Ovary (tissue), 9 donors: ENCODE measurements around the gene CTNND2. TPM values are rescaled to one million over a fixed set of nuclear protein-coding genes. Genes with fewer than 3 reads are reported as not detected.

Experiments used
- DNase-seq, 5 donors: peaks; one replicate each; pipeline ENCODE4 v3.0.0-alpha.2; 2019 to 2020
- H3K27ac ChIP-seq, 2 donors: fragments of 200-600 bp; one replicate each; pipeline versions ENCODE4 v1.5.1 to v1.8.0; 2019 to 2022
- H3K27me3 ChIP-seq: fragments of 200-600 bp; one replicate; pipeline ENCODE4 v1.8.0; 2022
- H3K36me3 ChIP-seq: fragments of 200-600 bp; sonication (generic); one replicate; pipeline ENCODE4 v1.5.1; 2019
- H3K4me1 ChIP-seq: one replicate; pipeline ENCODE4 v1.8.1; 2013; ENCODE audit warnings: mild to moderate bottlenecking, moderate library complexity; ENCODE audit not compliant: insufficient read depth
- H3K4me3 ChIP-seq: fragments of 200-600 bp; sonication (generic); one replicate; pipeline ENCODE4 v1.5.1; 2017
- H3K9me3 ChIP-seq, 2 donors: fragments of 200-600 bp in 1 of 2; sonication (generic) in 1 of 2; one replicate each; pipeline versions ENCODE4 v1.5.1 to v1.8.1; 2013 to 2019; ENCODE audit warnings: mild to moderate bottlenecking in 1 of 2, moderate library complexity in 1 of 2
- EP300 ChIP-seq: sonication (generic); formaldehyde crosslinking; IDR thresholded peaks from one replicate; pipeline ENCODE4 v1.6.1; 2017; ENCODE audit warnings: antibody characterized with exemption
- POLR2A ChIP-seq: fragments of 450-650 bp; IDR thresholded peaks from one replicate; pipeline ENCODE4 v1.6.1; 2017; ENCODE audit warnings: antibody characterized with exemption, mild to moderate bottlenecking, moderate library complexity
- WGBS, 3 donors: extraction: QIAGEN DNeasy Blood & Tissue Kit in 1 of 3; methylation state at CpG; one replicate each; pipeline versions ENCODE4 v1.1.5 to v1.1.7; 2013 to 2017; 5-methylcytosine and 5-hydroxymethylcytosine counted together
- intact Hi-C, 4 donors: fragments of 100-400 bp; cut with DNase I; formaldehyde crosslinking; loops; one replicate each; pipeline versions ENCODE4 v1.11.0 to v1.15.1; 2022 to 2023
- polyA plus RNA-seq, 2 donors: library from polyadenylated mRNA; stranded (reverse); fragments of 200-250 nt in 1 of 2; fragments of 350-450 nt in 1 of 2; fragmentation: Illumina TruSeq in 1 of 2; extraction: RNeasy Lipid Tissue Mini Kit (QIAGEN cat#74804) in 1 of 2; gene quantifications; one replicate each; pipeline ENCODE4 v1.2.3, GENCODE V29; 2013 to 2014
- total RNA-seq, 7 donors: library from RNA; depleted of rRNA in 2 of 7; stranded (reverse); fragments of >200 nt in 2 of 7; fragmentation: NEBNext Ultra II Directional in 3 of 7; extraction: Animal tissue kit (Norgen Biotek cat#: 25700) in 3 of 7; gene quantifications; one replicate each; pipeline versions ENCODE4 v1.1.0 to v1.2.4, GENCODE V29; 2016 to 2023
- TF ChIP-seq, protein P1 (sequence below), 3 donors: fragments of 450-650 bp in 2 of 3; fragments of 200-600 bp in 1 of 3; IDR thresholded peaks; one replicate each; pipeline versions ENCODE4 v1.5.1 to v1.8.0; 2016 to 2022; ENCODE audit warnings: antibody characterized with exemption in 3 of 3, mild to moderate bottlenecking in 1 of 3
- donor health status: DM: no; HTN: no; CAD: no; lungs with moderate emphysema.
- donor health status: DM: no; HTN: no; CAD: no.
- donor health status: Bipolar disorder and iron deficiency.
- donor health status: DM: yes; HTN: yes; CAD: no.
- donor health status: DM: no; HTN: no; CAD: no.
- donor health status: DM: yes; HTN: yes; CAD: no.

The CTNND2 gene
- total and polyA plus RNA-seq, 9 donors: 0.52 to 13.2 (median 2.3) TPM

DNA sequence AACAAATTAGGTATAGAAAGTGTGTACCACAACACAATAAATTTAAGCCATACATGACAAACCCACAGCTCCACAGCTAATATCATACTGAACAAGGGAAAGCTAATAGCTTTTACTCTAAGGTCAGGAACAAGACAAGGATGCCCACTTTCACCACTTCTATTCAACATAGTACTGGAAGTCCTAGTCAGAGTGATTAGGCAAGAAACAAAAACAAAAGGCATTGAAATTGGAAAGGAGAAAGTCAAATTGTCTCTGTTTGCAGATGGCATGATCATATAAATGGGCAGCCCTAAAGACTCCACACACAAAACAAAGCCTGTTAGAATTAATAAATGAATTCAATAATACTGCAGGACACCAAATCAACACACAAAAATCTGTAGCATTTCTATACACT is 548.8 kb downstream of the CTNND2 start:
- no peak for TF ChIP-seq POLR2A
- TF ChIP-seq EP300: no peak
- TF ChIP-seq, protein P1, sequence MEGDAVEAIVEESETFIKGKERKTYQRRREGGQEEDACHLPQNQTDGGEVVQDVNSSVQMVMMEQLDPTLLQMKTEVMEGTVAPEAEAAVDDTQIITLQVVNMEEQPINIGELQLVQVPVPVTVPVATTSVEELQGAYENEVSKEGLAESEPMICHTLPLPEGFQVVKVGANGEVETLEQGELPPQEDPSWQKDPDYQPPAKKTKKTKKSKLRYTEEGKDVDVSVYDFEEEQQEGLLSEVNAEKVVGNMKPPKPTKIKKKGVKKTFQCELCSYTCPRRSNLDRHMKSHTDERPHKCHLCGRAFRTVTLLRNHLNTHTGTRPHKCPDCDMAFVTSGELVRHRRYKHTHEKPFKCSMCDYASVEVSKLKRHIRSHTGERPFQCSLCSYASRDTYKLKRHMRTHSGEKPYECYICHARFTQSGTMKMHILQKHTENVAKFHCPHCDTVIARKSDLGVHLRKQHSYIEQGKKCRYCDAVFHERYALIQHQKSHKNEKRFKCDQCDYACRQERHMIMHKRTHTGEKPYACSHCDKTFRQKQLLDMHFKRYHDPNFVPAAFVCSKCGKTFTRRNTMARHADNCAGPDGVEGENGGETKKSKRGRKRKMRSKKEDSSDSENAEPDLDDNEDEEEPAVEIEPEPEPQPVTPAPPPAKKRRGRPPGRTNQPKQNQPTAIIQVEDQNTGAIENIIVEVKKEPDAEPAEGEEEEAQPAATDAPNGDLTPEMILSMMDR (IDR thresholded peaks at IDR 0.05): no peak
- H3K4me1 ChIP-seq: no peaks in the 10 kb centered on the region
- H3K9me3 ChIP-seq: no peaks in the 10 kb centered on the region
- H3K27ac ChIP-seq: no peak overlapping the region
- intact Hi-C loops: no loop called here
- no peak overlapping the region for H3K4me3 ChIP-seq
- no peaks in the 10 kb centered on the region for H3K36me3 ChIP-seq
- H3K27me3 ChIP-seq: no peaks in the 10 kb centered on the region
- DNase-seq: no peak

DNA sequence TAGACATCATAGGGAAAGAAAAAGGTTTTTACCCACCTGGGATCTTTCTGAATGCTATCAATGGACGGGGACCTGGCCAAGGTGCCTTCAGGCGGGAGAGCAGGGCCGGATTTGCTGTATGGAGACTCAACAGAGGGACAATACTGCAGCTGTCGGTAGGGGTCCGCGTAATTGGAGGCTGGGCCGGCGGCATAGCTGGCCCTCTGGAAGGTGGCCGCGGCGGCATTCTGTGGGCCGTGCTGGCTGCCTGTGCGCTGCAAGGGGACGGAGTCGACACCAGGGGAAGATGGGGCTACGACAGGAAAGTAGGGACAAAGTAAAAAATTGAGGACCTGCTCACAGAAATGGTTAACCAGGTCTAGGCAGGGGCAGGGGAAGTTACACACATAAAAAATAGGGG is 557.9 kb downstream of the CTNND2 start:
- Histone ChIP-seq H3K27ac (no peak overlapping the region), H3K4me3 (no peak overlapping the region), H3K9me3 (no peaks in the 10 kb centered on the region), H3K36me3 (no peaks in the 10 kb centered on the region), H3K4me1 (no peaks in the 10 kb centered on the region), H3K27me3 (no peaks in the 10 kb centered on the region)
- intact Hi-C loops: no loop called here
- no peak for TF ChIP-seq EP300
- no peak for TF ChIP-seq POLR2A
- TF ChIP-seq, protein P1 (IDR thresholded peaks at IDR 0.05): no peak
- 80 to 90% (median 83%) methylated on average over 16 of the region's 16 CpGs for WGBS, 3 donors
- DNase-seq: no peak

DNA sequence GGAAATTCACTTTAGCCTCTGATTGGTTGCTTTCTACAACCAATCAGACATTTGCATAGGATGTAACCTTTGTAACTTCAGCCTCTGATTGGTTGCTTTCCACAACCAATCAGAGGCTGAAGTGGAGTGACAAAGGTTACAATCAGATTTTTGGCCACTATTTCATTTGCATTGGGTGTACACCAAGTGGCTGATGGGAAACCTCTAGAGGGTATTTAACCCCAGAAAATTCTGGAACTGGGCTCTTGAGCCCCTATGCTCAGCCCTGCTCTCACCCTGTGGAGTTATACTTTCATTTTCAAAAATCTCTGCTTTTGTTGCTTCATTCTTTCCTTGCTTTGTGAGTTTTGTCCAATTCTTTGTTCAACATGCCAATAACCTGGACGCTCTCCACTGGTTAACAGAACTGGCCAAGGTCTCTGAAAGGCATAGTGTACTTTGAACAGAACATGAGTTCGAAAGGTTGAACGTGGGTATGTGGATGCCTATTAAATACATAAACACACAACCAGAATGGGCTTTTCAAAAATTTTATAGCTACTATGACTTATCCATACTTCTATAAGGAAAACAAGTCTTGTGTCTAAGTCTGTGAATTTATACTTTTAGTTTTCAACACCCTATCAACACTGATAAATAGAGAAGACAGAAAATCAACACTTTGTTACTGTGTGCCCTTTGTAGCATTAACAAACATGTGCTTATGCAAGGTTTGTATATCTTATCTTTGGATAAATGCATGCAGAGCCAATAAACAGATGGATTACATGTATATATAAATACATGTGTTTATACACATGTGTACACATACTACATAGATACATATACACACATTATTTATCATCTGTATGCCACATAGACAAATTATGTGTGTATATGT is 568.1 kb downstream of the CTNND2 start:
- TF ChIP-seq POLR2A (no peak), EP300 (no peak)
- TF ChIP-seq, protein P1 (IDR thresholded peaks at IDR 0.05): no peak
- Histone ChIP-seq H3K4me1 (no peaks in the 10 kb centered on the region), H3K36me3 (no peaks in the 10 kb centered on the region), H3K27ac (no peak overlapping the region), H3K27me3 (no peaks in the 10 kb centered on the region), H3K9me3 (no peaks in the 10 kb centered on the region), H3K4me3 (no peak overlapping the region)
- DNase-seq: no peak
- intact Hi-C loops: no loop called here
- 22 to 54% (median 22%) methylated on average over 3 of the region's 3 CpGs for WGBS, 3 donors

DNA sequence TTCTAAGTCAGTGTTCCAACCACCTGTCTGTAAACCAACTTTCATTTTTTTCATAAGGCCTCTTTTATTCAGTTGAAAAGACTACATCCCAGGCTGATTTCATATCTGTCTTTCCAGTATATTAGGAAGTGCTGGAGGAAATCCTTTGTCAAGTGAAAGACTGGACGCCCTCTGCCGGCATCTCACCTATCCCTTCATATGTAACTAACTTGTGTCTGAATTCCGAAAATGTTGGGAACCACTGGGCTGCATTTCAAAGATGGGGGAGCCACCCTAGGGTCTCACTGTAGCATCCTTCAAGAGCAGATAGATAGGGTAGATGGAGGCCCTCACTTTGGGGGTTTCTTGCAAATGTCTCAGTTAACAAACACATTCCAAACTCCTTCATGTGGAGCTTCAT is 569.8 kb downstream of the CTNND2 start:
- Histone ChIP-seq H3K4me3 (no peak overlapping the region), H3K4me1 (no peaks in the 10 kb centered on the region), H3K36me3 (no peaks in the 10 kb centered on the region), H3K27ac (no peak overlapping the region), H3K9me3 (no peaks in the 10 kb centered on the region), H3K27me3 (no peaks in the 10 kb centered on the region)
- TF ChIP-seq EP300: no peak
- no peak for TF ChIP-seq POLR2A
- TF ChIP-seq, protein P1 (IDR thresholded peaks at IDR 0.05): no peak
- no peak for DNase-seq
- 87 to 96% (median 92%) methylated on average over 3 of the region's 3 CpGs for WGBS, 3 donors
- intact Hi-C loops: no loop called here
